HG03064 (cell line): ENCODE results near the gene C18orf54.
"Not testable (repeated sequence)": the region's sequence is repeated elsewhere in the genome, so short reads cannot be mapped to it uniquely, and the experiment has no call there.

Experiments used
- ATAC-seq: cut with Tn5 transposase; IDR thresholded peaks from one replicate; pipeline ENCODE4 v1.9.1; 2021; ENCODE audit warnings: low read depth; ENCODE audit not compliant: unreplicated experiment

C18orf54 gene

GRCh38 chr18:54386800-54387495 is 29.2 kb downstream of the C18orf54 start:
- not testable (repeated sequence) for ATAC-seq

GRCh38 chr18:54387631-54388030 is 29.9 kb downstream of the C18orf54 start:
- ATAC-seq = no peak

GRCh38 chr18:54388203-54389142 is 30.8 kb downstream of the C18orf54 start:
- peak; percentile 90 for ATAC-seq

- ATAC-seq = no peak
These were observed 31.4 kb downstream of the C18orf54 start for GRCh38 chr18:54389143-54389505.

- no peak for ATAC-seq
These were observed 33.1 kb downstream of the C18orf54 start for GRCh38 chr18:54390838-54391237.

GRCh38 chr18:54392543-54393023 is 34.9 kb downstream of the C18orf54 start:
- no peak for ATAC-seq

GRCh38 chr18:54393648-54394294 is 36.1 kb downstream of the C18orf54 start:
- ATAC-seq = no peak

GRCh38 chr18:54396760-54397159 is 39.1 kb downstream of the C18orf54 start:
- no peak for ATAC-seq

- ATAC-seq = no peak
These were observed 47.6 kb downstream of the C18orf54 start for GRCh38 chr18:54405290-54405689.

- ATAC-seq = no peak
These were observed 54.1 kb downstream of the C18orf54 start for GRCh38 chr18:54411781-54412180.

- ATAC-seq = no peak
These were observed 57.4 kb downstream of the C18orf54 start for GRCh38 chr18:54415086-54415485.

GRCh38 chr18:54416436-54416835 is 58.7 kb downstream of the C18orf54 start:
- no peak for ATAC-seq

GRCh38 chr18:54423831-54424230 is 66.1 kb downstream of the C18orf54 start:
- ATAC-seq = no peak

GRCh38 chr18:54426085-54426665 is 68.5 kb downstream of the C18orf54 start:
- ATAC-seq = no peak
